Heart right ventricle (tissue), 16 donors: ENCODE results near the gene ITFG1. TPM values are rescaled to one million over a fixed set of nuclear protein-coding genes. Genes with fewer than 3 reads are reported as not detected.

Experiments
- ATAC-seq, 8 donors: fragments of 200-7000 bp; cut with Tn5 transposase; one replicate each; pipeline ENCODE4 v1.9.1; 2020; ENCODE audit warnings: mild to moderate bottlenecking in 8 of 8, moderate library complexity in 8 of 8, moderate number of reproducible peaks in 1 of 8
- DNase-seq, 2 donors: peaks; one replicate each; pipeline ENCODE4 v3.0.0-alpha.2; 2020
- H3K27ac ChIP-seq, 10 donors: fragments of 200-600 bp; sonication (generic) in 2 of 10; one replicate each; pipeline versions ENCODE4 v1.5.0 to v1.8.0; 2020 to 2022; ENCODE audit warnings: mild to moderate bottlenecking in 3 of 10
- H3K27me3 ChIP-seq, 7 donors: fragments of 200-600 bp; one replicate each; pipeline ENCODE4 v1.8.0; 2021 to 2022; ENCODE audit warnings: mild to moderate bottlenecking in 2 of 7
- H3K36me3 ChIP-seq, 9 donors: fragments of 200-600 bp; sonication (generic) in 1 of 9; one replicate each; pipeline versions ENCODE4 v1.5.0 to v1.8.0; 2020 to 2022; ENCODE audit warnings: mild to moderate bottlenecking in 2 of 9
- H3K4me1 ChIP-seq, 9 donors: fragments of 200-600 bp; sonication (generic) in 1 of 9; one replicate each; pipeline versions ENCODE4 v1.5.0 to v1.8.0; 2020 to 2022; ENCODE audit warnings: mild to moderate bottlenecking in 4 of 9
- H3K4me3 ChIP-seq, 10 donors: fragments of 200-600 bp; sonication (generic) in 2 of 10; one replicate each; pipeline versions ENCODE4 v1.5.0 to v1.8.0; 2020 to 2022; ENCODE audit warnings: mild to moderate bottlenecking in 7 of 10, moderate library complexity in 2 of 10
- H3K9me3 ChIP-seq, 11 donors: fragments of 200-600 bp in 10 of 11; sonication (generic) in 2 of 11; one replicate each; pipeline versions ENCODE4 v1.5.0 to v1.8.0; 2013 to 2022; ENCODE audit warnings: mild to moderate bottlenecking in 2 of 11, control low read depth in 1 of 11, moderate library complexity in 1 of 11
- WGBS, 2 donors: extraction: QIAGEN DNeasy Blood & Tissue Kit; methylation state at CpG; one replicate each; pipeline ENCODE4 v1.1.7; 2013; ENCODE audit warnings: inconsistent platforms in 1 of 2; 5-methylcytosine and 5-hydroxymethylcytosine counted together
- intact Hi-C, 10 donors: fragments of 100-400 bp; cut with DNase I; formaldehyde crosslinking; loops; one replicate each; pipeline versions ENCODE4 v1.11.1 to v1.14.2; 2022
- long read RNA-seq, 3 donors: library from polyadenylated mRNA; unstranded; transcript quantifications; one replicate each; pipeline ENCODE4 v2.0.0, GENCODE V29; 2020 to 2021
- polyA plus RNA-seq, 2 donors: library from polyadenylated mRNA; stranded (reverse); fragments of 200-250 nt; gene quantifications; one replicate each; pipeline ENCODE4 v1.2.3, GENCODE V29; 2013
- total RNA-seq, 10 donors: library from RNA; stranded (reverse); fragmentation: NEBNext Ultra II Directional in 3 of 10; extraction: Animal tissue kit (Norgen Biotek cat#: 25700) in 3 of 10; gene quantifications; one replicate each; pipeline versions ENCODE4 v1.2.1 to v1.2.4, GENCODE V29; 2021 to 2023
- TF ChIP-seq, protein P1 (sequence below), 9 donors: fragments of 200-600 bp; sonication (generic) in 2 of 9; IDR thresholded peaks; one replicate each; pipeline versions ENCODE4 v1.5.0 to v1.8.0; 2021 to 2022; ENCODE audit warnings: antibody characterized with exemption in 9 of 9, mild to moderate bottlenecking in 5 of 9, moderate library complexity in 1 of 9
- donor health status: Arrhythmogenic right ventricular cardiomyopathy.
- donor health status: ischemic (EF 13 %, LVEDD 7.1; RV severe dilation, severe dysfunction).
- donor health status: healthy with polysubstance abuse.
- donor health status: DM: no; HTN: yes; CAD: no.
- donor health status: DM: no; HTN: no; CAD: no.
- donor health status: ischemic (EF 25% LVEDD 6.9; RV normal size, moderate dysfunction).
- donor health status: ischemic (EF 25% LVEDD 5.7; RV mildly dilated, moderate dysfunction).
- donor health status: healthy.
- donor health status: DM: yes; HTN: yes; CAD: no.
- donor health status: Ischemic cardiomyopathy.
- donor health status: ischemic (EF 35%, LVEDD 5.7; RV mildly dilated, moderate dysfunction).
- donor health status: nonischemic (EF 11% LVEDD 7.7; RV severe dilation, severe dysfunction).
- donor health status: DM: yes; HTN: yes; CAD: no.
- donor health status: PGD.
- donor health status: ischemic (EF 29% LVEDD 5.4; RV normal size, mild dysfunction).
- donor health status: nonischemic (EF 23%, LVEDD 6.1; RV moderate dilation, normal function).

ITFG1 gene
- total RNA-seq (10 to 100 TPM; 64.2 to 94.5 (median 75.4) TPM), polyA plus RNA-seq (10 to 100 TPM; 10.1 to 28.1 TPM)
- long read RNA-seq, donor 1, transcript ITFG1-201 (18 exons, 3,400 nt): major isoform, 157 of 190 reads
- long read RNA-seq, donor 1, partial matches to known transcripts: 13 of 190 reads
- long read RNA-seq, donor 1, other reads (novel, unspliced or antisense): 20 of 190 reads
- long read RNA-seq, donor 2, transcript ITFG1-201 (18 exons, 3,400 nt): major isoform, 182 of 219 reads
- long read RNA-seq, donor 2, partial matches to known transcripts: 10 of 219 reads
- long read RNA-seq, donor 2, other reads (novel, unspliced or antisense): 27 of 219 reads
- long read RNA-seq, donor 3, transcript ITFG1-201 (18 exons, 3,400 nt): major isoform, 446 of 539 reads
- long read RNA-seq, donor 3, partial matches to known transcripts: 40 of 539 reads
- long read RNA-seq, donor 3, other reads (novel, unspliced or antisense): 53 of 539 reads

DNA sequence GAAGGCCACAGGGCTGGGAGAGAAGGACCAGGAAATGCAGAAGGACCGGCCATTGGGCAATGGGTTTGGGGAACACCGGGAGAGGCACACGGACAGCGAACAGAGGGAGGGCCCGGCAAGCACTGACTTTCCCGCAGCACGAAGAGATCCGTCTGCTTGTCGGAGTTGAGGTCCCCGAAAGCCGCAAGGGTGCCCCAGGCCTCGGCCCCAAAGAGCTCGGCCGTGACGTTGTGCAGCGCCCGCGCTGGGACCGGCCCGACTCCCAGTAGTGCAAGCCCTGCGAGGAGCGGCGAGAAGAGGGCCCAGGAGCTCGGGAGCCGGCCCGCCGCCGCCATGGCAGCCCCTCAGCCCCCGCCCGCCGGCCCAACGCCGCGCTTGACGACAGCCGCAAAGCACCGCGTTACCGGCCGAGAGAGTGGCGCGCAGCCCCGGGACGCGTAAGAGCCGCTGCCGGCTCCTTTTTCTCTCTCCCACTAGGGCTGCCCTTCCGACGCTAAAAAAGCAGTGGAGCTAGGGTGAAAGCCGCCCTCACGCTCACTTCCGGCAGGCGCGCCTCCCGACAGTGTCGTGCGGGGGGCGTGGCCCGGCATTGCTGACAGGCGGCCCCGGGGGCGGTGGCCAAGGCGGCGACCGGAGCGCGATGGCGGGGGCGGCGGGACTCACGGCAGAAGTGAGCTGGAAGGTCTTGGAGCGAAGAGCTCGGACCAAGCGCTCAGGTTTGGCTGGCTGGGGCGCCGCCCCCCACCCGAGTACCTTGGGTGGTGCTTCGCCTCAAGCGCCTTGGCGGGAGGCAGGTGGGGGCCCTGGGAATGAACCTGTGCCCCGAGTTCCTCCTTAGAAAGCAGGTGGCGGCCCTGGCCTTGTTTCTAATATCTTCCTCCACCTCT lies at the start of gene ITFG1, which contains the start of gene PHKB:
Gene ITFG1, minus strand, starts transcription at position 353 of the 887 bp plus-strand sequence. Its CDS starts 18 bp downstream, at position 335.
Gene PHKB, plus strand, starts transcription at position 621 of the 887 bp plus-strand sequence. Its CDS starts 20 bp downstream, at position 641.
- intact Hi-C loops: loop anchor here in 3 of 10 donors (2.0 to 10.0 kb wide), 3 partner anchors 32 to 124 kb away; no protein-coding TSS in a partner anchor
- DNase-seq (peak; percentile 93), ATAC-seq (peak; percentile 93 to 97 (median 96))
- 1% methylated on average over 81 to 82 of the region's 82 CpGs for WGBS, 2 donors
- Histone ChIP-seq H3K9me3 (no peaks in the 10 kb centered on the region), H3K36me3 (peaks cover 0 to 35% (median 6%) of the 10 kb centered on the region in 9 donors), H3K27ac (peak within 1 kb of the TSS; percentile 98 to 100 (median 99)), H3K4me1 (peaks cover 10 to 68% (median 57%) of the 10 kb centered on the region in 9 donors), H3K27me3 (no peaks in the 10 kb centered on the region), H3K4me3 (peak within 1 kb of the TSS; percentile 53 to 97 (median 88))
- TF ChIP-seq, protein P1, sequence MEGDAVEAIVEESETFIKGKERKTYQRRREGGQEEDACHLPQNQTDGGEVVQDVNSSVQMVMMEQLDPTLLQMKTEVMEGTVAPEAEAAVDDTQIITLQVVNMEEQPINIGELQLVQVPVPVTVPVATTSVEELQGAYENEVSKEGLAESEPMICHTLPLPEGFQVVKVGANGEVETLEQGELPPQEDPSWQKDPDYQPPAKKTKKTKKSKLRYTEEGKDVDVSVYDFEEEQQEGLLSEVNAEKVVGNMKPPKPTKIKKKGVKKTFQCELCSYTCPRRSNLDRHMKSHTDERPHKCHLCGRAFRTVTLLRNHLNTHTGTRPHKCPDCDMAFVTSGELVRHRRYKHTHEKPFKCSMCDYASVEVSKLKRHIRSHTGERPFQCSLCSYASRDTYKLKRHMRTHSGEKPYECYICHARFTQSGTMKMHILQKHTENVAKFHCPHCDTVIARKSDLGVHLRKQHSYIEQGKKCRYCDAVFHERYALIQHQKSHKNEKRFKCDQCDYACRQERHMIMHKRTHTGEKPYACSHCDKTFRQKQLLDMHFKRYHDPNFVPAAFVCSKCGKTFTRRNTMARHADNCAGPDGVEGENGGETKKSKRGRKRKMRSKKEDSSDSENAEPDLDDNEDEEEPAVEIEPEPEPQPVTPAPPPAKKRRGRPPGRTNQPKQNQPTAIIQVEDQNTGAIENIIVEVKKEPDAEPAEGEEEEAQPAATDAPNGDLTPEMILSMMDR (IDR thresholded peaks at IDR 0.05): peak in 4 of 9 donors; percentile 21 to 31 (median 26)

DNA sequence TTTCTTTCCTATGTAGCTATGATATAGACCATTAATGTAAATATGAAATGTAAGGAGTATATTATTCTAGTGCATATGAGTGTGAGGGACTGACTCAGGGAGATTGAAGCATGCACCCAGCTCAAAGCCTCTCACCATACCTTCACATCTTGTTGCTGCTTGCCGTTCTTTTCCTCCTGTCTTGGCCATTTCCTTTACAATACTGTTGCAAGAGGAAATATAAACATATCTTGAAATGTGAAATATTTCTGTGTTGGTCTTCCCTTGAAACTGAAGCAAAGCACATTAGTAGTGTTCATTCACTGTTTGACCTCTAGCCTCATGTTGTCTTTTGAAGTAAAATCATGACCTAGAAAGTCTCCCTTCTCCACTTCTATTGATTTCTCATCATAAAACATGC lies 46.8 kb upstream of the ITFG1 start:
- ATAC-seq (no peak), DNase-seq (no peak)
- 55 to 66% methylated on average over 1 of the region's 1 CpG for WGBS, 2 donors
- H3K27me3 ChIP-seq: no peaks in the 10 kb centered on the region
- TF ChIP-seq, protein P1 (IDR thresholded peaks at IDR 0.05): no peak
- intact Hi-C loops: no loop called here
- peaks cover 0 to 87% (median 40%) of the 10 kb centered on the region in 9 donors for H3K36me3 ChIP-seq
- no peak overlapping the region for H3K27ac ChIP-seq
- H3K9me3 ChIP-seq: no peaks in the 10 kb centered on the region
- H3K4me3 ChIP-seq: no peak overlapping the region
- no peaks in the 10 kb centered on the region for H3K4me1 ChIP-seq

DNA sequence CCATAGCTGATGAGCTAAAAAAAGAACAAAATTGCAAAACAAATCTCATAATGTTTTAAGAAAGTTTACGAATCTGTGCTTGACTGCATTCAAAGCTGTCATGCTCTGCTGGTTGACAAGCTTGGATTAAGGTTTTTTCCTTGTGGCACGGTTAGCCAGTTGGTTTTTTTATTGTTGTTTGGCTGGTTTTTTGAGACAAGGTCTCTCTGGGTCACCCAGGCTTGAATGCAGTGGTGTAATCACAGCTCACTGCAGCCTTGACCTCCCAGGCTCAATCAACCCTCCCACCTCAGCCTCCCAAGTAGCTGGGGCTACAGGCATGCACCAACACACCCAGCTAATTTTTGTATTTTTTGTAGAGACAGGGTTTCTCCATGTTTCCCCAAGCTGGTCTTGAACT lies 45.9 kb upstream of the ITFG1 start:
- no peak for DNase-seq
- Histone ChIP-seq H3K9me3 (no peaks in the 10 kb centered on the region), H3K4me1 (no peaks in the 10 kb centered on the region), H3K27me3 (no peaks in the 10 kb centered on the region), H3K4me3 (no peak overlapping the region), H3K27ac (no peak overlapping the region), H3K36me3 (peaks cover 0 to 87% (median 35%) of the 10 kb centered on the region in 9 donors)
- TF ChIP-seq, protein P1 (IDR thresholded peaks at IDR 0.05): no peak
- intact Hi-C loops: no loop called here
- no peak for ATAC-seq
- WGBS, 2 donors: 87 to 95% methylated on average over 2 of the region's 2 CpGs

DNA sequence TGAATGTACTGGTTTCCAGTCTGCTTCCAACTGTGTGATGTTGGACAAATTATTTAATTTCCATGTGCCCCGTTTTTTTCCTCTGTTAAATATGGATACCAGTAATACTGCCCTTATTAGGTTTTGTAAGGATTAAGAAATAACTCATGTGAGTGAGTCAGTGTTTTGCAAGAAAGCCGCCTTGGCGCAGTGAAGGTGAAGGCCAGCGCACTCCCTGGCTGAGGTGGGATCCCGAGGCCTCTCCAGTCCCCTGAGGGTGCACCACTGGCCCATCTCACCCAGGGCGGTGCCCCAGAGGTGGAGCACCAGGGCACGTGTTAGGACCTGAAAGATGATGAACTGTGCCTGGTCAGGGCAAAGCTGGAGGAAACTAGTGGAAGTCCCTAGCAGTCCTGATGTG lies 43.7 kb upstream of the ITFG1 start:
- no peak overlapping the region for H3K27ac ChIP-seq
- no peaks in the 10 kb centered on the region for H3K9me3 ChIP-seq
- WGBS, 2 donors: 88 to 99% methylated on average over 7 of the region's 7 CpGs
- DNase-seq (no peak), ATAC-seq (no peak)
- peaks cover 0 to 87% (median 47%) of the 10 kb centered on the region in 9 donors for H3K36me3 ChIP-seq
- TF ChIP-seq, protein P1 (IDR thresholded peaks at IDR 0.05): no peak
- intact Hi-C loops: no loop called here
- no peaks in the 10 kb centered on the region for H3K27me3 ChIP-seq
- no peaks in the 10 kb centered on the region for H3K4me1 ChIP-seq
- no peak overlapping the region for H3K4me3 ChIP-seq
